Activated T-cell treated with anti-CD3 and anti-CD28 coated beads, Interleukin-2, amount 50 U/mL, for 72 hours (primary cell): ENCODE measurements around the gene RYK. TPM values are rescaled to one million over a fixed set of nuclear protein-coding genes. Genes with fewer than 3 reads are reported as not detected.
A peak's percentile ranks its signal among the peaks of the same experiment; 100 is the strongest.

Source experiments
- ATAC-seq, 2 donors: fragments of 150-1000 bp; cut with Tn5 transposase; replicated peaks in 1 of 2; 2 replicates each; pipeline ENCODE4 v1.10.0; 2021; ENCODE audit warnings: moderate library complexity in 2 of 2, mild to moderate bottlenecking in 1 of 2
- DNase-seq, 2 donors: peaks; one replicate each; pipeline ENCODE4 v3.0.0; 2021 to 2022; ENCODE audit warnings: mixed read lengths in 1 of 2
- H3K27ac Mint-ChIP-seq: one replicate; pipeline ENCODE4 v1.8.0; 2022; ENCODE audit warnings: mild to moderate bottlenecking, moderate library complexity, mixed read lengths
- H3K27me3 Mint-ChIP-seq: one replicate; pipeline ENCODE4 v1.8.0; 2022; ENCODE audit warnings: low read depth, mixed read lengths
- H3K36me3 Mint-ChIP-seq, 2 donors: one replicate each; pipeline ENCODE4 v1.8.0; 2022; ENCODE audit warnings: mixed read lengths in 2 of 2, mild to moderate bottlenecking in 1 of 2; ENCODE audit not compliant: insufficient read depth in 2 of 2
- H3K4me1 Mint-ChIP-seq: one replicate; pipeline ENCODE4 v1.8.0; 2022; ENCODE audit warnings: low read depth, mixed read lengths
- H3K4me3 Mint-ChIP-seq, 2 donors: one replicate each; pipeline ENCODE4 v1.8.0; 2022; ENCODE audit warnings: mild to moderate bottlenecking in 2 of 2, mixed read lengths in 2 of 2, moderate library complexity in 2 of 2
- H3K9me3 Mint-ChIP-seq, 2 donors: one replicate each; pipeline ENCODE4 v1.8.0; 2022; ENCODE audit warnings: mixed read lengths in 2 of 2
- total RNA-seq, 2 donors: library from RNA; stranded (reverse); gene quantifications; one replicate each; pipeline ENCODE4 v1.2.3, GENCODE V29; 2022

RYK gene
- total RNA-seq, 2 donors from 2014 or later = 18.1 to 23.5 TPM

DNA sequence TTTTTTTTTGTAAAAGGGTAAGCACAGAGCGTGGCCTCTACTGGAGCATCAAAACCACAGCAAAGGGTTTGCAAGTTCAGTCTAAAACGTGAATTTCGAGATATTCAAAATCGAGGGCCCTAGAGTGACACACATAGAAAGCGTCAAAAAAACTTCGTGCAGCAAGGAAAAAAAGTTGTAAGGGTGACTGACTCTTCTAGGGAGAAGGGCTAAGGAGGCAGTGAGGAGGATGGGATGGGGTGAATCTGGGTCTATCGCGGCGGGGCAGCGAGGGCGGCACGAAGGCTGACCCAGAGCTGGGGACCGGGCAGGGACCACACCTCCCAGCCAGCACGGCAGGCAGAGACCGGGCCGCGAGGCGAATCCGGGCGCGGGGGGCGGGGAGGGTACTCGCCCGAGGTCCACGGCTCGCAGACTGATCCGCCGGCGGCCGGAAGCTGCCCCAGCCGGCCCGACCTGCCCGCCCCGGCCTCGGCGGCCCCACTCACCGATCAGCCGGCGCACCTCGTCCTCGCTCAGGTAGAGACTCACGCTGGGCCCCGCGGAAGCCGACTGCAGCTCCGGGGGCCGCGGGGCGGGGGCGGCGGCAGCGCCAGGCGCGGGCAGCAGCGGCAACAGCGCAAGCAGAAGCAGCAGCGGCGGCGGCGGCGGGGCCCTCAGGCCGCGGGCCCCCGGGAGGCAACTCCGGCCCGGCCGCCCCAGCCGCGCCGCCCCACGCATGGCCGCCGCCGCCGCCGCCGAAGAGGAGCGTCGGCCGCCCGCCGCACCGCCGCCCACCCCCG, 533 bp downstream of the RYK start:
- Mint-ChIP-seq H3K9me3 (peaks cover 0 to 2% of the 10 kb centered on the region in 2 donors), H3K27me3 (peaks cover 9% of the 10 kb centered on the region), H3K4me1 (peaks cover 73% of the 10 kb centered on the region), H3K27ac (peak overlapping the region; percentile 69), H3K36me3 (peaks cover 5 to 10% of the 10 kb centered on the region in 2 donors), H3K4me3 (peak overlapping the region; percentile 85 to 87)
- peak; percentile 56 to 67 for ATAC-seq
- DNase-seq = peak; percentile 50 to 60

DNA sequence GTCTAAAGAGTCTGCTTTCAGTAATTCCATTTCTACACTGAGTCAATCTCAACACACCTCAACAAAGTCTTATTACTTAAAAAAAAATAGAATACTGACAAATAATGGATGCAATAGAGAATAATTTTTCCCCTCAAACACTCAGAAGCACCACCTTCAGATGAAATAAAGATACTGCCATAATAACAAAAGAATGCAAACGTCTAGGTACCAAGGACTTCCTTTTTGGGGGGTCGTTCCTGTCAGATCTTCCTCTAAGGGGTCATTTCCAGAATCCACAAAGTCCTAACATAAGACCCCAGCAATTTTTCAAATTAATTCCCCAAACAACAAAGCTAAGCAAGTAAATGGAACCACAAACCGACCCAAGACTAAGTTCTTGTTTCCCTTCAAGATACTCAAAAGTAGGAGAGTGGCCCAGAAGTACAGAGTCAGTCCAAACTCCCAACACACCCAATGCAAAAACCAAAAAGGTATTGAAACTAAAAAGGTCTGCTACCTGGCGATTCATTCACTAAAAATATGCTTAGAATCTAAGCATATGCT, 1.3 kb downstream of the RYK start:
- Mint-ChIP-seq H3K27me3 (peaks cover 1% of the 10 kb centered on the region), H3K36me3 (peaks cover 5 to 10% of the 10 kb centered on the region in 2 donors), H3K4me1 (peaks cover 76% of the 10 kb centered on the region), H3K4me3 (peak overlapping the region; percentile 85 to 87), H3K9me3 (peaks cover 0 to 2% of the 10 kb centered on the region in 2 donors), H3K27ac (peak overlapping the region; percentile 69)
- ATAC-seq (no peak), DNase-seq (no peak)

DNA sequence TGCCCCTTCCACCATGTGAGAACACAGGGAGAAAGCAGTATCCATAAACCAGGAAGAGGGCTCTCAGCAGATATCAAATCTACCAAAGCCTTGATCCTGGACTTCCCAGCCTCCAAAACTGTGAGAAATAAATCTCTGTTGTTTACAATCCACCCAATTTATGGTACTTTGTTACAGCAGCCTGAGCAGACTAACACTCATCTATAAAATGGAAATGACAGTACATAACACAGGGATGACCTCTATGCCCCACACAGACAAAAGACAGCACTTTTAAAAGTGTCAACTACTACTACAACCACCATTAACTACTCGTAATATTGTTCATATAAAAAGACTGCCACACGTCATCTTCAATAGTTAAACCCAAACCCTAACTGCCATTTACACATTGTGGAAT, 5.7 kb downstream of the RYK start:
- no peak overlapping the region for H3K27ac Mint-ChIP-seq

DNA sequence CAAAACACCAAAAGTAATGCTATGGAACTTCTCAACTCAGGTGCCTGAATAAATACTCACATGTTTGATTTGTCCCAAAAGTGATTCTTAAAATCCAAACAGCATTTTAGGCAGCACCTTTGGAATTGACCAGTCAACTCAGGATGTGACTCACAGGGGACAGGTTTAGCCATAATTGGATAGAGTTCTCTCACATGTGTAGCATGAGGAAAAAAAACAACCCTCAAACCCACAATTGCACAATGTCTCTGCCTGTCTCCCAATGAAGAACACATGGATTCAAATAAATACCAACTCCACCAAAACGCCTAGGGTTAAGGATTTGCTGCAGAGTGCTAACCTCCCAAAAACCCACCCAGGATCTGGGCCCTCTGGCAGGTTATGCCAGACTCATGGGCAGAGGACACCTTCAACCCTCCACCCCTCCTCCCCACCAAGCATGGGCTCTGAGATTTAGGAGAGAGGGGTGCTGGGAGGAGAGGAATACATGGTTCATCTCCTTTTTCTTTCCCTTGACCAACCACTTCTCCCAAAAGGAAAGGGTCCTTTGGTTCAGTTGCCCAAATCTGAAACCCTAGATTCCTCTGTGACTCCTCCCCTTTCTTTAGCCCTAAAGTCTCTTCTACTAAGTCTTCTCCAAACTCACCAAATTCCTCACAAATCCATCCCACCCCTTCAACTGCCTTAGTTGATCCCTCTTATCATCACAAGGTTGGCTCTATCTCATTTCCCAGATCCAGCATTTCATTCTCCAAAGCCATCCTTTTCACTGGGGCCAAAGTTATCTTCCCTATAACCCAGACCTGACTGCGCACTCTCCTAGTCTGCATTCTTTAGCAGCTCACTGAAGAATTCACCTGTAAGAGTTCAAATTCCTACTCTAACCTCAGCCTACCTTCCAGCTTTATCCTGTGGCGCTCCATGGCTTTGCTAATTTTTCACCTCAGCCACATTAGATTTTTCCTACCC, 7.7 kb downstream of the RYK start:
- H3K4me1 Mint-ChIP-seq = peaks cover 90% of the 10 kb centered on the region
- H3K9me3 Mint-ChIP-seq = peaks cover 0 to 2% of the 10 kb centered on the region in 2 donors
- DNase-seq = peak; percentile 13 to 18
- H3K27ac Mint-ChIP-seq = no peak overlapping the region
- H3K36me3 Mint-ChIP-seq = peaks cover 2 to 10% of the 10 kb centered on the region in 2 donors
- ATAC-seq = peak; percentile 60 to 72
- peak overlapping the region in 1 of 2 donors; percentile 31 for H3K4me3 Mint-ChIP-seq
- H3K27me3 Mint-ChIP-seq = no peaks in the 10 kb centered on the region

More for the DNA sequence above, 5.7 kb downstream of the RYK start:
- no peak for ATAC-seq
- peaks cover 3 to 10% of the 10 kb centered on the region in 2 donors for H3K36me3 Mint-ChIP-seq
- no peak for DNase-seq
- H3K9me3 Mint-ChIP-seq = peaks cover 0 to 2% of the 10 kb centered on the region in 2 donors
- no peaks in the 10 kb centered on the region for H3K27me3 Mint-ChIP-seq
- peaks cover 88% of the 10 kb centered on the region for H3K4me1 Mint-ChIP-seq
- H3K4me3 Mint-ChIP-seq = no peak overlapping the region

DNA sequence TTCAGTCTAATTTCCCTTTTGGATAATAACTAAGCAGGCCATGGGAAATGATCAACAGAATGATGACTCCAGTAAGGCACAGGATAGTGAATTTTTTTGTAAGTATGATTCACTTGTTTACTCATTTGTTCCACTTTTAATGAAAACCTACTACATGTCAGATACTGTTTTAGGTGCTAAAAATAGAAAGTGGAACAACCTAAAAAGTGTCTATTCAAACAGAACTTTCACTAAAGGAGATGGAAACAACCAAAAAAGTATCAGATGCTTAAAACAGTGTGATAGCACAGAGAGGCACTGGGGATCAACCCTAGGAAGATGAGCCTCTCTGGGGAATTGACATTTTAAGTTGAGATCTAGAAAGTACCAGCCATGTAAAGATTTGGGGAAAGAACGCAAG, 11.1 kb downstream of the RYK start:
- ATAC-seq (peak; percentile 79 to 83), DNase-seq (no peak)
- peak overlapping the region; percentile 58 to 67 for H3K4me3 Mint-ChIP-seq
- H3K4me1 Mint-ChIP-seq = peaks cover 92% of the 10 kb centered on the region
- H3K36me3 Mint-ChIP-seq = no peaks in the 10 kb centered on the region
- H3K9me3 Mint-ChIP-seq = no peaks in the 10 kb centered on the region
- no peaks in the 10 kb centered on the region for H3K27me3 Mint-ChIP-seq
- peak overlapping the region; percentile 3 for H3K27ac Mint-ChIP-seq

DNA sequence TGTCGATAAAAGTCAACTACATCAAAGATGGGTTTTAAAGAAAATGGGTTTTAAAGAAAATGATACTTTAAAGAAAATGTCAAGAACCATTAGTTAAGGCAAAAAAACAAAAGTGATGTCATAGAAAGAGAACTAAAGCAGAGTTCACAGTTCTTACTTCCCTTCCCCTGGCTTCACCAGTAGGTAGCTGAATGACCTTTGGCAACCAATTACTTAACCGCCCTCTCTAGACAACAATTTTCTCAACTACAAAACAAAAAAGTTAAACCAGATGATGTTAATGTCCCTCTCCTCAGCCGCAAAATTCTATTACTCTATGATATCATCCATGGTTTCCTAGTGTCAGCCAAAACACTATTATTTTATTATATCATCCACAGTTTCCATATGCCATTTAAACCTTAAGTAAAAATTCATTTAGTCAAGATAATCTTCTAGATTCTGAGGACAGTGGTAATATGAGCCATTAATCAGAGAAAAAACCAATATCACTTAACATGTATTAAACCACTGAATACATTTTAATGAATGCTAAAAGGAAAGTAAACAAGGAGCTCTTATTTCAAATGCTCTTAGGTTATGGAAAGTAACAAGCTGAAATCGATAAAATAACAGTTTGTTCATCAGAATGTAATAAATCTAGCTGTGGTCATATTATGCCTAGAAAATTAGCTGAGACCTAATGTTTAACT, 13.1 kb downstream of the RYK start:
- no peaks in the 10 kb centered on the region for H3K36me3 Mint-ChIP-seq

DNA sequence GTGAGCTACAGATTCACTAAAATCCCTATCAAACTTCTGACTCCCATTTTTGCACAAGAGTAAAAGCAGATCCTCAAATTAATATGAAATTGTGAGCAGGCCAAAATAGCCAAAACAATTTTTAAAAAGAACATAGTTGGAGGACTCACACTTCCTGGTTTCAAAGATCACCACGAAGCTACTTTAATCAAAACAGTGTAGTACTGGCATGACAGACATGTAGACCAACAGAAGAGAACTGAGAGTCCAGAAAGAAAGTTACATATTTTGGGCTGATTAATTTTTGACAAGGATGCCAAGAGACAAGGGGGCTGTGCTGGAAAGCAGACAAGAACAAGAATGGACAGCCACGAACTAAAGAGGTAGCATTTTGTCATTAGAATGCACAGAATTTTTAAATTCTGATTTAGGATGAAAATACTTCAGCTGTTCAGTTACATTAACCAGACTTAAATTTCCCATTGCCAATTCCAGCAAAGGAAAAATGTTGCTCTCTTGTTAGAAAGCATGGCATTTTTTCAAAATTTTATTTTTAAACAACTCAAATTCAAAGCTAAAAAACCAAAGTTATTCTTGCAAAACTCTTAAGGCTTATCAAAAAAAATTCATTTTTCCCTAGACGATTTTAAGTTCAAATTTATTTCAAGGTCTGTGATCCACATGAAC, 14.0 kb downstream of the RYK start:
- H3K4me3 Mint-ChIP-seq = peak overlapping the region; percentile 12 to 48

More for the DNA sequence above, 13.1 kb downstream of the RYK start:
- DNase-seq (no peak), ATAC-seq (no peak)
- Mint-ChIP-seq H3K9me3 (no peaks in the 10 kb centered on the region), H3K27me3 (no peaks in the 10 kb centered on the region), H3K27ac (no peak overlapping the region), H3K4me1 (peaks cover 83% of the 10 kb centered on the region), H3K4me3 (no peak overlapping the region)

DNA sequence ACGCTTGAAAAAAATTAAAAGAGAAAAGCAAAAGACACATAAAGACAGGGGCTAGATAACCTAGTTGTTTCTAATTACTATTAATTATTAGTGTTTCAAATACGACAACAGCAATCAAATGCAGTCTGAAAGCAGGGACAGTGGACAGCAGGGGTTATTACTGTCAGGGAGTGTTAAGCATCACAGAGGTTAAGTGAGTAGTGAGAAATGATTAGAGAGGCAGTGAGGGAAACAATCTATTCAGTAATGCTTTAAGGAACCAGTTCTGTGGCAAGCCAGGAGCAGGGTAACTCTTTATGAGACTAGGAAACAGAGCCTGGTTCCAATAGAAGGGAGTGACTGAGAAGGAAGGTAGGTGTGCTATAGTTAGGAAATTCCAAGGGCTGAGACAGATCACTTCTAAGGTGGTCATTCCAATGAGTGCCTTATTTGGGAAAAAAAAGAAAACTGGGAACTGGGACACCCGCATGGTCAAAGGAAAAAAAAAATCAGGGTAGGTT, 15.0 kb downstream of the RYK start:
- DNase-seq (no peak), ATAC-seq (no peak)
- H3K4me3 Mint-ChIP-seq = peak overlapping the region in 1 of 2 donors; percentile 48
- H3K36me3 Mint-ChIP-seq = no peaks in the 10 kb centered on the region
- H3K4me1 Mint-ChIP-seq = peaks cover 86% of the 10 kb centered on the region
- no peak overlapping the region for H3K27ac Mint-ChIP-seq
- H3K9me3 Mint-ChIP-seq = no peaks in the 10 kb centered on the region
- no peaks in the 10 kb centered on the region for H3K27me3 Mint-ChIP-seq

More for the DNA sequence above, 14.0 kb downstream of the RYK start:
- peaks cover 85% of the 10 kb centered on the region for H3K4me1 Mint-ChIP-seq
- no peaks in the 10 kb centered on the region for H3K36me3 Mint-ChIP-seq
- H3K9me3 Mint-ChIP-seq = no peaks in the 10 kb centered on the region
- H3K27me3 Mint-ChIP-seq = no peaks in the 10 kb centered on the region
- ATAC-seq (no peak), DNase-seq (no peak)
- no peak overlapping the region for H3K27ac Mint-ChIP-seq

DNA sequence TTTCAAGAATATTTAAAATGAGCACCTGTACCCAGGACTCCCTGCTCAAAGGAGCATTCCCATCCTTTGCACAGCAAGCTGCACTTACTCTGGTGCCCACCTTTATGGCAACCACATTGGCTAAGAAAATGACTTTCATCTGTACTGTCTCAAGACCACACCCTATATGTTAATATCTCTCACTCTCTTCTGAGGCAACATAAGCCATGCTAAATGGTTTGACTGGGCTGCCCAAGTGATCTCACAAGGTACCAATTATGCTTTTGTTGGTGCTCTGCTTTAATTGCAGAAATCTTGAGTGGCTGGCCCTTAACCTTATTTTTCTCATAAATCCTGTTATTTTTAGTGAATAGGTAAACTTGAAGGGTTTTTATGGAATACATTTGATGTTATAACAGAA, 17.7 kb downstream of the RYK start:
- no peak overlapping the region for H3K4me3 Mint-ChIP-seq
- H3K9me3 Mint-ChIP-seq = no peaks in the 10 kb centered on the region
- no peak overlapping the region for H3K27ac Mint-ChIP-seq
- peak in 1 of 2 donors; percentile 43 for ATAC-seq
- H3K36me3 Mint-ChIP-seq = no peaks in the 10 kb centered on the region
- H3K27me3 Mint-ChIP-seq = no peaks in the 10 kb centered on the region
- no peak for DNase-seq
- peaks cover 84% of the 10 kb centered on the region for H3K4me1 Mint-ChIP-seq

DNA sequence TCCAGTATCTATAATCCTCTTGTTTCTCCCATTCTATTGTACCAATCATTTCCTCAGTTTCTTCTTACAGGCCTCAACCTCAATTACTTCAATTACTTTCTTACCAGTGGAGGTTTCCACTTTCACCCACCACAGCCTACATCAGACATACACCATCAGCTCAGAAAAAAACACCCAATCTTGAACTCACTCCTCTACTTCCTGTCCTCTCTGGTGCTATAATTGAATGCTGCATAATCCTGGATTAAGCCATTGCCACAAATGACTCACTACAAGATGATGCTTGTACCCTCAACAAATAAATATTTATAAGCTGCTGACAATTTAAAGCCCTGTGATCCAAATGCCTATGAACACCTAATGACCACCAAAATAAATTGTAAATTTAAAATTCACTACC, 18.5 kb downstream of the RYK start:
- Mint-ChIP-seq H3K27me3 (no peaks in the 10 kb centered on the region), H3K4me3 (peak overlapping the region; percentile 2 to 11), H3K9me3 (no peaks in the 10 kb centered on the region), H3K4me1 (peaks cover 80% of the 10 kb centered on the region), H3K36me3 (no peaks in the 10 kb centered on the region), H3K27ac (no peak overlapping the region)
- DNase-seq = no peak
- ATAC-seq = peak; percentile 64 to 73

DNA sequence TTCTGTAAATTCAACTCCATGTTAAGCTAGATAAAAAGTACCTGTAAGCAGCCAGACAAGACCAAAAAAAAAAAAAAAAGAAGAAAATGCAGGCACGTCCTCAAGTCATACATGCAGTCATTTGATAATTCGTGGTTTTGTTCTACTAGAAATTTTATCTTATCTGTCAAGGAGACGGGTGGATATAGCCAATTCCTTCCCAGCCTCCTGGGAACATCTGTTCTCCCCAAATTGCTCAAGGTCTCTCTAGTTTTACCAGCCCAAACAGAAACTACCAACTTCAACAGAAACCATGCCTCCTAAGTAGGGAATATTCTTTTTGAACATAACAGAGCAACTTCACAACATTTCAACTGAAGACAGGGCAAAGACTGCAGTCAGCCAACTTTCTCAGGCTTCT, 19.5 kb downstream of the RYK start:
- Mint-ChIP-seq H3K27me3 (no peaks in the 10 kb centered on the region), H3K9me3 (no peaks in the 10 kb centered on the region), H3K4me1 (peaks cover 74% of the 10 kb centered on the region), H3K4me3 (no peak overlapping the region), H3K36me3 (no peaks in the 10 kb centered on the region), H3K27ac (no peak overlapping the region)
- DNase-seq (no peak), ATAC-seq (no peak)

DNA sequence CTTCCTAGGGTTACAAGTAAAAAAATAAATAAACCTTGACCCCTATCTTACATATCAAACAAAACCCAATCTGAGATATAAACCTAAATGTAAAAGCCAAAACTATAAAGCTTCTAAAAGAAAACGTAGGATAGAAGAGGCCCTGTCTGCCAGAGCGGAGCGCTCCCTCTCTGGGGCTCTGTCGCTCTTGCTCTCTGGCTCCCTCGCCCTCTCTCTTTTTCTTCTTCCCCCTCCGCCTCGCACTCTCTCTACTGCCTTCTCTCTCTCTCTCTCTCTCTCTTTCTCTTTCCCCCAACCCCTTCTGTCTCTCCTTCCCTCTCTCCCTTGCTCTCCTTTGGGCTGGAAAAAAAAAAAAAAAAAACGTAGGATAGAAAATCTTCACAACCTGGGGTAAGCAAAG, 21.6 kb downstream of the RYK start:
- no peaks in the 10 kb centered on the region for H3K27me3 Mint-ChIP-seq
- peaks cover 64% of the 10 kb centered on the region for H3K4me1 Mint-ChIP-seq
- H3K27ac Mint-ChIP-seq = no peak overlapping the region
- H3K9me3 Mint-ChIP-seq = no peaks in the 10 kb centered on the region
- no peak overlapping the region for H3K4me3 Mint-ChIP-seq
- DNase-seq = no peak
- no peaks in the 10 kb centered on the region for H3K36me3 Mint-ChIP-seq
- no peak for ATAC-seq
